ENCODE results near the gene TPCN2. TPM values are rescaled to one million over a fixed set of nuclear protein-coding genes. Genes with fewer than 3 reads are reported as not detected.

Gene TPCN2
- total and polyA plus RNA-seq, 9 of the 15 experiments (the other 6 are each of a cell fraction or from before 2014, with no cell fraction given), result 0.66 to 10.2 (median 4.6) TPM

DNA sequence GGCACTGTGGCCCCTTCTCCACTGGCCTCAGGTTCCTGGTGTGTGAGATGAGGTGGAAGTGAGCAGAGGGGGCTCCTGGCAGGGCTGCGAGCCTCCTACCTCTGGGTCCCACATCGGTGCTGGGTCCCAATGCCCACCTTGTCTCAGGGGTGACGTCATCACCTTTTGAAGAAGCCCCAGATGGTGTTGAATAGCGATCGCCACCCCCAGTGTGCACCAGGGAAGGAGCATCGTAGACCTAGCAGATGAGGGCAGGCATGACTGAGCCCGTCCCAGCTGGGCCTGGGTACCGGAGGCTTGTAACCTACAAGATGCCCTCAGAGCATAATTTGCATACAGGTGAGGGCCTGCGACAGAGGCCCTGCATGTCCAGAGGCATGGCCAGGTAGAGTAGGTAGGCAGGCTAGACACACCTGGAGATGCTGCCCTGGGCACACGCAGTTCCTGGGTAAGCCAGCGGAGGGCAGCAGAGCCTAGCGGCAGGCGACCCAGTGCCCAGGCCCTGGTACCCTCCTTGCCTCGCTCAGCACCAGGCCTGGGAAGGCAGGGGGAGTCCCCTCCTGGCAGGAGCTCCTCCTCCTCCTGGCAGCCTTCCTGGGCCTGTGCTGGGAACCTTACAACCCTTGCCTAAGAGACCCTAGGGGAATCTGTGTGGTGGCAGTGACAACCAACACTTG is 52.5 kb downstream of the TPCN2 start:
- Histone ChIP-seq H3K36me3 (ENCODE audit: control insufficient read depth, insufficient read depth, low read length) (no peaks in the 10 kb centered on the region), H3K9me1 (ENCODE audit: control insufficient read depth, insufficient read depth, low read length) (no peaks in the 10 kb centered on the region), H3K27me3 (ENCODE audit: control insufficient read depth in 2 of 2, insufficient read depth in 2 of 2, low read length in 2 of 2) (peaks cover 12 to 85% of the 10 kb centered on the region in 2 experiments; a peak in 4 of 5 replicates), H2AFZ (ENCODE audit: low read depth, low read length) (no peak overlapping the region), H3K4me1 (replicated peaks in 1 of 2; ENCODE audit: control insufficient read depth in 2 of 2, insufficient read depth in 2 of 2, low read length in 2 of 2) (peaks cover 0 to 13% of the 10 kb centered on the region in 2 experiments; a peak in 2 of 5 replicates), H3K79me2 (ENCODE audit: control insufficient read depth, insufficient read depth, low read length) (no peaks in the 10 kb centered on the region), H4K20me1 (replicated peaks; ENCODE audit: control insufficient read depth, insufficient read depth, low read length) (peaks cover 11% of the 10 kb centered on the region), H3K27ac (ENCODE audit: extremely low read depth, low read depth, low read length) (no peak overlapping the region), H3K9ac (ENCODE audit: insufficient read depth in 1 of 2, low read depth in 2 of 2, low read length in 2 of 2) (no peak overlapping the region), H3K9me3 (replicated peaks; ENCODE audit: control insufficient read depth, insufficient read depth, low read depth, low read length) (no peaks in the 10 kb centered on the region), H3K4me2 (ENCODE audit: insufficient read depth, low read length) (no peak overlapping the region), H3K4me3 (no peak overlapping the region)
- intact Hi-C loops (cut with micrococcal nuclease), result loop anchor here (2.0 to 5.0 kb wide), 2 partner anchors 542 to 571 kb away; no protein-coding TSS in a partner anchor
- BruUV-seq (replicated peaks), result no TSS peak
- ATAC-seq (peak; percentile 88), DNase-seq (ENCODE audit: extremely low read depth in 1 of 4, low spot score in 3 of 4) (peak; percentile 51 to 82 (median 76)), FAIRE-seq (peak; percentile 75)
- in situ Hi-C loops (cut with MboI), result no loop called here
- 11% methylated on average over 14 of the region's 14 CpGs for WGBS (ENCODE audit: insufficient coverage, low coverage, missing lambda C conversion rate)
- ChIA-PET POLR2A (interaction anchor here (1.1 kb wide), 1 partner anchor 416 kb away, joined by 4 read pairs; no protein-coding TSS in a partner anchor), CTCF (ENCODE audit: low intra/inter-chr PET ratio) (interaction anchor here (0.6 to 3.8 kb wide), 7 partner anchors 110 to 585 kb away, joined by 3 to 43 read pairs (median 4); no protein-coding TSS in a partner anchor)
- TF ChIP-seq ZNF217 (CRISPR knock-in tag; IDR thresholded peaks at IDR 0.05), result no peak
- TF ChIP-seq SMAD4 (CRISPR knock-in tag; conservative IDR thresholded peaks at IDR 0.05), result no peak
- no peak for TF ChIP-seq CREB1 (IDR thresholded peaks at IDR 0.05)
- 0 out of 2 replicates have a peak, but pooled peaks have one; percentile 22 for TF ChIP-seq CREB1 (CRISPR knock-in tag; IDR thresholded peaks at IDR 0.05)
- peak; percentile 100 for TF ChIP-seq STAG1 (CRISPR knock-in tag; IDR thresholded peaks at IDR 0.05; ENCODE audit: borderline replicate concordance)
- TF ChIP-seq TFAM (CRISPR knock-in tag; conservative IDR thresholded peaks at IDR 0.05), result no peak
- no peak for TF ChIP-seq ATF1 (CRISPR knock-in tag; IDR thresholded peaks at IDR 0.05)
- TF ChIP-seq ATF1 (tag; IDR thresholded peaks at IDR 0.05), result peak; percentile 34; the same call in 1 of the 2 replicates
- no peak for TF ChIP-seq JUND (IDR thresholded peaks at IDR 0.05; ENCODE audit: borderline replicate concordance, low read depth, low read length)
- no peak; the same call in 2 of the 3 replicates for TF ChIP-seq JUND (tag; IDR thresholded peaks at IDR 0.05; ENCODE audit: borderline replicate concordance, low read depth, low read length)
- TF ChIP-seq, protein P1, sequence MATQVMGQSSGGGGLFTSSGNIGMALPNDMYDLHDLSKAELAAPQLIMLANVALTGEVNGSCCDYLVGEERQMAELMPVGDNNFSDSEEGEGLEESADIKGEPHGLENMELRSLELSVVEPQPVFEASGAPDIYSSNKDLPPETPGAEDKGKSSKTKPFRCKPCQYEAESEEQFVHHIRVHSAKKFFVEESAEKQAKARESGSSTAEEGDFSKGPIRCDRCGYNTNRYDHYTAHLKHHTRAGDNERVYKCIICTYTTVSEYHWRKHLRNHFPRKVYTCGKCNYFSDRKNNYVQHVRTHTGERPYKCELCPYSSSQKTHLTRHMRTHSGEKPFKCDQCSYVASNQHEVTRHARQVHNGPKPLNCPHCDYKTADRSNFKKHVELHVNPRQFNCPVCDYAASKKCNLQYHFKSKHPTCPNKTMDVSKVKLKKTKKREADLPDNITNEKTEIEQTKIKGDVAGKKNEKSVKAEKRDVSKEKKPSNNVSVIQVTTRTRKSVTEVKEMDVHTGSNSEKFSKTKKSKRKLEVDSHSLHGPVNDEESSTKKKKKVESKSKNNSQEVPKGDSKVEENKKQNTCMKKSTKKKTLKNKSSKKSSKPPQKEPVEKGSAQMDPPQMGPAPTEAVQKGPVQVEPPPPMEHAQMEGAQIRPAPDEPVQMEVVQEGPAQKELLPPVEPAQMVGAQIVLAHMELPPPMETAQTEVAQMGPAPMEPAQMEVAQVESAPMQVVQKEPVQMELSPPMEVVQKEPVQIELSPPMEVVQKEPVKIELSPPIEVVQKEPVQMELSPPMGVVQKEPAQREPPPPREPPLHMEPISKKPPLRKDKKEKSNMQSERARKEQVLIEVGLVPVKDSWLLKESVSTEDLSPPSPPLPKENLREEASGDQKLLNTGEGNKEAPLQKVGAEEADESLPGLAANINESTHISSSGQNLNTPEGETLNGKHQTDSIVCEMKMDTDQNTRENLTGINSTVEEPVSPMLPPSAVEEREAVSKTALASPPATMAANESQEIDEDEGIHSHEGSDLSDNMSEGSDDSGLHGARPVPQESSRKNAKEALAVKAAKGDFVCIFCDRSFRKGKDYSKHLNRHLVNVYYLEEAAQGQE (IDR thresholded peaks at IDR 0.05; ENCODE audit: borderline replicate concordance), result peak; percentile 83
- TF ChIP-seq, protein P1 (CRISPR knock-in tag; IDR thresholded peaks at IDR 0.05; ENCODE audit: low read depth), result no peak
- TF ChIP-seq ZNF324 (CRISPR knock-in tag; IDR thresholded peaks at IDR 0.05), result no peak
- TF ChIP-seq, protein P2, sequence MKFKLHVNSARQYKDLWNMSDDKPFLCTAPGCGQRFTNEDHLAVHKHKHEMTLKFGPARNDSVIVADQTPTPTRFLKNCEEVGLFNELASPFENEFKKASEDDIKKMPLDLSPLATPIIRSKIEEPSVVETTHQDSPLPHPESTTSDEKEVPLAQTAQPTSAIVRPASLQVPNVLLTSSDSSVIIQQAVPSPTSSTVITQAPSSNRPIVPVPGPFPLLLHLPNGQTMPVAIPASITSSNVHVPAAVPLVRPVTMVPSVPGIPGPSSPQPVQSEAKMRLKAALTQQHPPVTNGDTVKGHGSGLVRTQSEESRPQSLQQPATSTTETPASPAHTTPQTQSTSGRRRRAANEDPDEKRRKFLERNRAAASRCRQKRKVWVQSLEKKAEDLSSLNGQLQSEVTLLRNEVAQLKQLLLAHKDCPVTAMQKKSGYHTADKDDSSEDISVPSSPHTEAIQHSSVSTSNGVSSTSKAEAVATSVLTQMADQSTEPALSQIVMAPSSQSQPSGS (CRISPR knock-in tag; IDR thresholded peaks at IDR 0.05), result peak; percentile 36; the same call in 1 of the 2 replicates

Data from K562 (cell line).